ENCODE measurements around the gene LBX2.

LBX2 gene

GRCh38 chr2:74499267-74499939 is at the start of gene LBX2:
Gene LBX2 (minus strand): TSS chr2:74499603. CDS start chr2:74499537, 66 bp downstream.
- peak; percentile 28 for DNase-seq

GRCh38 chr2:74548285-74548899 is 49.0 kb upstream of the LBX2 start:
- no peak for DNase-seq

DNA sequence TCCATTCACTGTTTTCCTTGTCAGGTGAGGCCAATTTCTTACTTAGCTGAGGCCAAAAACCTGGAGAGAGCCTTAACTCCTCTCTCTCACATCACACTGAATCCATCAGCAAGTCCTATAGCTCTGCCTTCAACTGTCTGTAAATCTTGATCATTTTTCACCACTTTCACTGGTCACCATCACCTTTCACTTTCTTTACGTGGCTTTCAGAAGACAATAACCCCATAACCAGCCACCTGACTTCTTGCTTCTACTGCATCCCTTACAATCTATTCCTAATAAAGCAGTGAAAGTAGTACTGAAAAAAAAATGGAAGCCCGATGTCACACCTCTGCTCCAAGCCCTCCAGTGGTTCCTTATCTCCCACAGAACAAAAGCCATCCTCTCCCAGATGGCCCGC is 46.6 kb upstream of the LBX2 start:
- no peak for DNase-seq

- DNase-seq: no peak
Measured at GRCh38 chr2:74544634-74545033, 45.2 kb upstream of the LBX2 start.

DNA sequence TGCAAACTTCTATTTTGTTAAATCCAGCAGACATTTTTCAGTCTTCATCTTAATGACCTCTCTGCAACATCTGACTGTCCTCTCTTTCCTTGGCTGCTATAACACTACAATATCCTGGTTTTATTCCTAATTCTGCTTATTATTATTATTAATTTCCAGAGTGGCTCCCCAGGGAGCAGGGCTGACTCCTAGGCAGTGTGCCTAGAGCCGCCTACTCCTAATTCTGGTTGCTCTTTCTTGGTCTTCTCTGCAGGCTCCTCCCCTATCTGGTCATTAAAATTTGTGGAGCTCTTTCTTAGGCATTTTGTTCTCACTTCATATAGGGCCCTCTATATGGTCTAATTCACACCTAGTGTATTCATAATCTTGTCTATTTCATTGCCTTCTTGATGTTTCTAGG is 43.6 kb upstream of the LBX2 start:
- no peak for DNase-seq

DNA sequence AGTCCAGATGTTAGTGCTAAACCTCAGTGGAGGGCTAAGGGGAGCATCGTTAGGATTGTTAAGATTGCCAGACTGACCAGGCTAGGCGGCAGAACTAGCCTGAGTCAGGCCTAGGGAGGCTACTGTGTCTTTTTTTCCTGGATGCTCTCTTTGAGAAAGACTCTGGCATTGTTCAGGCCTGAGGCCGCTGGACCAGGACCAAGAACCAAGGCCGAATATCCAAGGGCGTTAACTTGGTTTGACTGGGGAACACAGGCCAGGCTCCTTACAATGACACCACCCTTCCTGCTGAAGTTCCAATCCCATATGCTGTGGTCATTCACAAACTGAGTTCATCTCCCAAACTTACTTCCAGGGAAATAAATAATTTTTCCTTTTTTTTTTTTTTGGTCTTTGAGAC is 40.9 kb upstream of the LBX2 start:
- no peak for DNase-seq

DNA sequence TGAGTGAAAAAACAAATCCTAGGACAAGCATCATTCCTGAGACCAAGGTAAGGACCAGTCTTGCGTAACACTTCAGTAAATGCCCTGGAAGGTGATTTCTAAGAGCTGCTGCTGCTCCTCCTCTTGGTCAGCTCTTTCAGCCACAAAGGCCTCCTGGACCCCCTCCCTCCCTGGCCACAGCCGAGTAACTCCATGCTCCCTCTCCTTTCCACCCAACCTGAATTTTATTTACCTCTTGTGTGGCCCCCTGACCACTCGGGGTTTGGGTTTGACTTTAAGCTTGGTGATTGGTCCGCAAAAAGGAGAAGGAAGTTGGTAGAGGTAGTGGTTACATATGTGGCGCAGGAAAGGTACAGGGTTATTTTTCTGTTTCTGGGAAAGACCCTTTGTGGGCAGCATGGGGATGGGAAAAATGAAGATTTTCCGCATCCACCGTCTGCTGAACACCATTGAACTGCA is 39.5 kb upstream of the LBX2 start:
- no peak for DNase-seq

- DNase-seq: no peak
Measured at GRCh38 chr2:74537140-74537539, 37.7 kb upstream of the LBX2 start.

- DNase-seq: no peak
Measured at GRCh38 chr2:74536166-74536950, 37.0 kb upstream of the LBX2 start.

DNA sequence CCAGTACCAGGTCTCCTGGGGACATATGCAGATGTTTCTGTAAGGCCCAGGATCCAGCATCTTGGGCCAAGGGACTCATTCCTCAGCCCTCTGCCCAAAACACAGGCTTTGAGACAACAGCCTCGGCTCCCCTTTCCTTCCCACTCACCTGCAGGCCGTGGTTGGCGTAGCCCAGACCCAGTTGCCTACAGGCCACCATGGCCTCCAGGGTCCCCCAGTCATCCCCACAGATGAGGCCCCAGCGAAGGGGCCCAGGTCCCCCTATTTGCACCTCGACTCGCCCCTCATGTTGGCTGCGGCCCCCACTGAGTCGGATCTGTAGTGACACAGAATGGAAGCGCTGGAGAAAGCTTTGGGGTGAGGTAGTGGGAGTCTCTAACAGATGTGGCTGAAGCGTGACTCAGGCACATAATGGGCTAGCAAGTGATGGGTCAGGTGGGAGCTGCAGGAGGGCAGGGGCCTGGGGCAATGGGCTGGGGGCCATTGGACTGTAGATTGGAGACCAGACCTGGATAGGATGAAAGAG is 36.1 kb upstream of the LBX2 start:
- no peak for DNase-seq

DNA sequence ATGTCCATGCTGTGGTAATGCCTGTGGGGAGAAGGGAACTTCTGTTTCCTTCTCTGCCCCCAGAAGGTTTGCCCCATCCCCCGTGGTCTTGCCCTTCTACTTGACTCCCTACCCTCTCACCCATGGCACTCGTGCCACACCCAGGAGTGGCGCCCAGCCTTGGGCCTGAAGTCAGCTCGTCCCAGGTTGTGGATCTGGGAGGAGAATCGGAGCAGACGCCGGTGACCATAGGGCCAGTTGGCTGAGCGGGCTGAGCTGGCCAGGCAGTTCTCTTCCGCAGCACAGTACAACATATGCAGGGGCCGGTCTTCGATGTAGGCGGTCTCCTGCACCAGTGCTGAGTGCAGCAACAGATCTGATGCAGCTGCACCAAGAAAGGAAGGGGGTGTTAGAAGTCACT is 35.0 kb upstream of the LBX2 start:
- DNase-seq: no peak

- DNase-seq: no peak
Measured at GRCh38 chr2:74533464-74533863, 34.1 kb upstream of the LBX2 start.

DNA sequence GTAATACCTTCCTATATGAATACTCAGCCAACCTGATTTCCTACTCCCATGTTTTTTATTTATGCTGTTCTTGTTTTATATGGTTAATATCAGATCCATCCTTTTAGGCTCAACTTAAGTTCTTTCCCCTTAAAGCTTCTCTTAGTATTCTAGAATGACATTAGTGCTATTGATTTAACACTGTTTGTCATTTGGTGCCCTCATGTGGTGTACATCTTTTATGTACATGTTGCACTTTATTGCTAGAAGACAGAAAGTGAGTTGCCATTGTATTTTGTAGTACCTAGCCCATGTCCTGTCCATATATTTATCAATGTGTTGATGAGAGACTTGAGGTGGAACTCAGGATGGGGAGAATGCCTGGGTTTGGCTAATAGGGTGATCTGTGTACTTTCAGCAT is 32.8 kb upstream of the LBX2 start:
- peak; percentile 78 for DNase-seq

- no peak for DNase-seq
Measured at GRCh38 chr2:74531666-74532065, 32.3 kb upstream of the LBX2 start.

GRCh38 chr2:74530239-74531187 is 31.1 kb upstream of the LBX2 start:
- peak; percentile 99 for DNase-seq

GRCh38 chr2:74529357-74530238 is 30.2 kb upstream of the LBX2 start, which contains the start of the genes AUP1 and HTRA2:
Gene AUP1 (minus strand): TSS chr2:74529706. CDS start chr2:74529629, 77 bp downstream.
Gene HTRA2 (plus strand): TSS chr2:74529933. CDS start chr2:74530007, 74 bp downstream.
- peak; percentile 99 for DNase-seq

- DNase-seq: no peak
Measured at GRCh38 chr2:74528600-74529356, 29.4 kb upstream of the LBX2 start.

DNA sequence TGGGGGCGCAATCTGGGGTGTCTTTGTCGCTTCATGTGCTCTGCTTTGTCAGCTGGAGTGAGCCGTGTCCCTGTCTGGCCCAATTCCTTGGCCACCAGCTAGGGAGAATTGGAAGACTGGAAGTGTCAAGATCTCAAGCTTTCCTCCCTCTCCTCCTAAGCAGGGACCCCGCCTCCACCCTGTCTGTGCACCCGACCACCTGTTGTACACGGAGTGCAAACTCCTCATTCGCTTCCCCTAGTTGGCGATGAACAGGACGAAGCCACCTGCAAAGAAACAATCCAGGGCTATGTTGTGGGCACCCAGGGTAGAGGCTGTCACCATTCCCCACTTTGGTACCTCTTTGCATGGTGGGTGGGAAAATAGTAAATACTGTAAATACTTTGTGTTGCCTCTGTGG is 28.3 kb upstream of the LBX2 start:
- DNase-seq: no peak

GRCh38 chr2:74526649-74527230 is 27.3 kb upstream of the LBX2 start:
- no peak for DNase-seq

Measured in hematopoietic multipotent progenitor cell treated with erythropoietin and hydrocortisone succinate and interleukin-3 and kit ligand, for 8 days (in vitro differentiated cells).